ENCODE measurements around the gene PIK3C2G. TPM values are rescaled to one million over a fixed set of nuclear protein-coding genes. Genes with fewer than 3 reads are reported as not detected.

PIK3C2G gene
- total RNA-seq, 4 donors from 2014 or later = 0.10 to 0.88 (median 0.40) TPM; not detected in 1

GRCh38 chr12:18482601-18483120 is 221.3 kb downstream of the PIK3C2G start:
- 74 to 76% methylated on average over 2 of the region's 2 CpGs for WGBS, 2 donors
- Histone ChIP-seq H3K27me3 (no peaks in the 10 kb centered on the region), H3K4me1 (no peaks in the 10 kb centered on the region), H3K36me3 (no peaks in the 10 kb centered on the region), H3K4me3 (replicated peaks in 1 of 3) (no peak overlapping the region), H3K27ac (no peak overlapping the region), H3K9me3 (no peaks in the 10 kb centered on the region)
- intact Hi-C loops (cut with DNase I) = no loop called here
- TF ChIP-seq POLR2A (IDR thresholded peaks at IDR 0.05) = no peak
- TF ChIP-seq CTCF (IDR thresholded peaks at IDR 0.05) = no peak
- no peak for DNase-seq

- TF ChIP-seq POLR2A (IDR thresholded peaks at IDR 0.05) = no peak
- TF ChIP-seq CTCF (IDR thresholded peaks at IDR 0.05) = no peak
- H3K27ac ChIP-seq = no peak overlapping the region
- intact Hi-C loops (cut with DNase I) = no loop called here
- no peaks in the 10 kb centered on the region for H3K36me3 ChIP-seq
- H3K4me1 ChIP-seq = no peaks in the 10 kb centered on the region
- H3K27me3 ChIP-seq = no peaks in the 10 kb centered on the region
- WGBS, 2 donors = 66 to 68% methylated on average over 3 of the region's 3 CpGs
- no peak overlapping the region for H3K4me3 ChIP-seq (replicated peaks in 1 of 3)
- no peaks in the 10 kb centered on the region for H3K9me3 ChIP-seq
- DNase-seq = peak in 1 of 2 donors; percentile 37
Measured at GRCh38 chr12:18483698-18484325, 222.5 kb downstream of the PIK3C2G start.

GRCh38 chr12:18486036-18486435 is 224.7 kb downstream of the PIK3C2G start:
- Histone ChIP-seq H3K4me3 (replicated peaks in 1 of 3) (no peak overlapping the region), H3K4me1 (no peaks in the 10 kb centered on the region), H3K27me3 (no peaks in the 10 kb centered on the region), H3K9me3 (no peaks in the 10 kb centered on the region), H3K27ac (no peak overlapping the region), H3K36me3 (no peaks in the 10 kb centered on the region)
- no peak for TF ChIP-seq CTCF (IDR thresholded peaks at IDR 0.05)
- TF ChIP-seq POLR2A (IDR thresholded peaks at IDR 0.05) = no peak
- DNase-seq = no peak
- 63 to 72% methylated on average over 2 of the region's 2 CpGs for WGBS, 2 donors
- intact Hi-C loops (cut with DNase I) = no loop called here

GRCh38 chr12:18487509-18487908 is 226.2 kb downstream of the PIK3C2G start:
- Histone ChIP-seq H3K27ac (no peak overlapping the region), H3K4me1 (no peaks in the 10 kb centered on the region), H3K4me3 (replicated peaks in 1 of 3) (no peak overlapping the region), H3K27me3 (no peaks in the 10 kb centered on the region), H3K36me3 (no peaks in the 10 kb centered on the region), H3K9me3 (no peaks in the 10 kb centered on the region)
- no peak for DNase-seq
- intact Hi-C loops (cut with DNase I) = no loop called here
- 83 to 85% methylated on average over 3 of the region's 3 CpGs for WGBS, 2 donors
- TF ChIP-seq CTCF (IDR thresholded peaks at IDR 0.05) = no peak
- TF ChIP-seq POLR2A (IDR thresholded peaks at IDR 0.05) = no peak

DNA sequence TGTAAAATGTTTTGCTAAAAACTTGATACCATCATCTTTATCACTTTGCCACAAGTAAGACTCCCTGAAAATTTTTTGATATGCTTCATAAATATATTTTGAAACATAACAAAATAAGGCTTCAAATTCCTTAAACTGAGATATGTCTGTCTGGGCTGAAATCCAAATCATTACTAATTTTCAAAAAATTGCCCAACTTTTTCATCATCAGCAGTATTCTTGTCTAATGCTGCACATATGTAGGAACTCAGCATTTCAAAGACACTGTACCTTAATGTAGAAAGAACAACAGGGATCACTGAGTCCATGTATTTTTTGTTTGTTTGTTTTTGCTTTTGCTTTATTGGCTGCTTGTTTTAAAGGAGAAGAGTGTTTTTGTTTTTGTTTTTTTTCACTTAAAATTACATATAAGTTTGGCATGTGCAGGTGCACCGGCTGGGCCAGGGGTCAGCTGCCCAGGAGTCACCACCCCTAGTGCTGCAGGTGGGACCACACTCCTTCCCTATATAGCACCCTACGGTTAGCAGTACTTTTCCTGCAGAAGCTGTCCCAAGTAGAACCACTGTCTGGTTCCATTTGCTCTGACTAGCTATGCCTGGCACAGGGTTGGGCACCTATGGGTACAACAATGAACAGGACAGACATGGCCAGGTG is 231.2 kb downstream of the PIK3C2G start:
- no peaks in the 10 kb centered on the region for H3K27me3 ChIP-seq
- DNase-seq = no peak
- H3K27ac ChIP-seq = no peak overlapping the region
- H3K4me3 ChIP-seq (replicated peaks in 1 of 3) = no peak overlapping the region
- TF ChIP-seq POLR2A (IDR thresholded peaks at IDR 0.05) (no peak), CTCF (IDR thresholded peaks at IDR 0.05) (no peak)
- WGBS, 2 donors = 88 to 97% methylated on average over 2 of the region's 2 CpGs
- intact Hi-C loops (cut with DNase I) = no loop called here
- no peaks in the 10 kb centered on the region for H3K9me3 ChIP-seq
- no peaks in the 10 kb centered on the region for H3K4me1 ChIP-seq
- no peaks in the 10 kb centered on the region for H3K36me3 ChIP-seq

All from thyroid gland (tissue), 4 donors.